Small intestine (tissue), 7 donors: ENCODE measurements around the gene FOXO1. TPM values are rescaled to one million over a fixed set of nuclear protein-coding genes. Genes with fewer than 3 reads are reported as not detected.
A peak's percentile ranks its signal among the peaks of the same experiment; 100 is the strongest.

ENCODE experiments used
- DNase-seq, 2 donors: peaks; one replicate each; pipeline versions ENCODE4 v3.0.0 to v3.0.0-alpha.2; 2013
- FAIRE-seq: peaks from 2 replicates; lab custom pipeline; 2012; peaks lifted over from hg19 to GRCh38; lab: Jason Lieb, UNC
- H3K27ac ChIP-seq, 3 donors: one replicate each; pipeline ENCODE4 v1.5.1; 2013; ENCODE audit warnings: low read length in 2 of 3, mild to moderate bottlenecking in 2 of 3, control low read depth in 1 of 3, inconsistent platforms in 1 of 3, low read depth in 1 of 3, moderate library complexity in 1 of 3
- H3K27me3 ChIP-seq, 3 donors: one replicate each; pipeline ENCODE4 v1.6.1; 2013; ENCODE audit warnings: low read length in 3 of 3, inconsistent platforms in 1 of 3; ENCODE audit not compliant: control insufficient read depth in 3 of 3, insufficient read depth in 3 of 3
- H3K36me3 ChIP-seq, 3 donors: one replicate each; pipeline ENCODE4 v1.6.1; 2013; ENCODE audit warnings: low read length in 3 of 3, inconsistent platforms in 1 of 3, low read depth in 1 of 3, mild to moderate bottlenecking in 1 of 3, moderate library complexity in 1 of 3; ENCODE audit not compliant: control insufficient read depth in 3 of 3, insufficient read depth in 2 of 3
- H3K4me1 ChIP-seq, 3 donors: one replicate each; pipeline ENCODE4 v1.6.1; 2013; ENCODE audit warnings: low read length in 2 of 3, inconsistent platforms in 1 of 3, low read depth in 1 of 3, mild to moderate bottlenecking in 1 of 3, moderate library complexity in 1 of 3; ENCODE audit not compliant: control insufficient read depth in 3 of 3, insufficient read depth in 2 of 3
- H3K4me3 ChIP-seq, 3 donors: one replicate each; pipeline ENCODE4 v1.5.1; 2013; ENCODE audit warnings: low read length in 3 of 3, control low read depth in 1 of 3, inconsistent platforms in 1 of 3, low read depth in 1 of 3, mild to moderate bottlenecking in 1 of 3, moderate library complexity in 1 of 3
- H3K9me3 ChIP-seq, 2 donors: one replicate each; pipeline ENCODE4 v1.6.1; 2013; ENCODE audit warnings: low read depth in 1 of 2, low read length in 1 of 2; ENCODE audit not compliant: control insufficient read depth in 2 of 2, insufficient read depth in 1 of 2
- WGBS, 3 donors: extraction: QIAGEN DNeasy Blood & Tissue Kit; methylation state at CpG; one replicate each; pipeline ENCODE4 v1.1.7; 2013; 5-methylcytosine and 5-hydroxymethylcytosine counted together
- polyA plus RNA-seq, 4 donors: library from polyadenylated mRNA; stranded (reverse) in 3 of 4; unstranded in 1 of 4; fragments of 200-250 nt in 3 of 4; fragments of 120-200 nt in 1 of 4; gene quantifications; one replicate each; pipeline versions ENCODE4 v1.2.1 to v1.2.3, GENCODE V29; 2013
- donor health status: healthy with polysubstance abuse.
- donor health status: control.
- donor health status: control.
- donor health status: Bipolar disorder and iron deficiency.
- donor health status: healthy.

FOXO1 gene
- polyA plus RNA-seq, 4 donors: 4.0 to 10.1 (median 7.1) TPM

DNA sequence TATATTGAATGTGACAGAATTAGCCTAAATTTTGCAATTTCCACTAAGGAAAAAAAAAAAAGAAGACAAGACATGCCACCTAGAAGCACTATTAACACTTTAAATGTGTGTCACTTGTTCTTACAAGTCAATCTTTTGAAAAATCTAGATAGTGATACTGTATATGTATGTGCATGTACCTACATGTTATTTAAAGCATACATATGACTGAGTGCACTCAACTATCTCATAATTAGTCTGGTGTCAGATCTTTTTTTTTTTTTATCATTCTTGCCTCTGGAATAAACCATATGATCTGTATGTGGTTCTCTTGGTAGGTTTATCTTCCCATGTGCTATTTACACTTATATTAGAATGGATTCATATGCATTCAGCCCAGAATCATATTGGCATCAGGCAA lies 62.3 kb downstream of the FOXO1 start:
- H3K27me3 ChIP-seq: no peaks in the 10 kb centered on the region
- H3K36me3 ChIP-seq: no peaks in the 10 kb centered on the region
- no peak overlapping the region for H3K4me3 ChIP-seq
- H3K9me3 ChIP-seq: no peaks in the 10 kb centered on the region
- H3K4me1 ChIP-seq: peaks cover 0 to 2% (median 0%) of the 10 kb centered on the region in 3 donors
- no peak overlapping the region for H3K27ac ChIP-seq
- DNase-seq (no peak), FAIRE-seq (no peak)

DNA sequence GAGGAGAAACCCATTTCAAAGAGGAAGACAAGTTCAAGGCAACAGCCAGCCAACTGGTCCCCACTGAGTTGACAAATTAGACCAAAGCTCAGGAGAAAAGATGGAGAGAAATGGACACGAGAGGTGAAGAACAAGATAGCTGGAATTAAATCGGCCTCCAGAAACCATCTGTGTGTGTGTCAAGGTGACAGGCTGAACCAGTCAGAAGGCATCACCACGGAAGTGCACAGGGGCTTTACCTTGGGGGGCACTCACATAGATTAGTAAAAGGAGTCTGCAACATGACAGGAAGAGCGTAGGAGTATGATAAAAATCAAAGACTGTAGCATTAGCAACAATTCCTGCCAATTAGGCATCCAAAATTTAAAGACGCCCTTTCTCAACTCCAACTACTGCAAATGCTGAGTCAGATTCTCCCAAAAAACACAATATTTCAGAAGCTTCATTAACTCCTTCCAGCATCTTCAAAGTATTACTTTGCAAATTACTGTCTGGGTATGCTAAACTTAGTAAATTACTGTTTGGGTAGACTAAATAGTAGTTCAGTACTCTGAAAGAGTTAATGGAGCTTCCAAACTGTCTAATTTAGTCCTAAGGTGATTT lies 66.2 kb downstream of the FOXO1 start:
- H3K27ac ChIP-seq: no peak overlapping the region
- no peak for FAIRE-seq
- H3K9me3 ChIP-seq: no peaks in the 10 kb centered on the region
- H3K36me3 ChIP-seq: no peaks in the 10 kb centered on the region
- no peak overlapping the region for H3K4me3 ChIP-seq
- H3K4me1 ChIP-seq: peaks cover 2 to 16% (median 5%) of the 10 kb centered on the region in 3 donors
- DNase-seq: no peak
- whole genome bisulfite sequencing, 3 donors: 88 to 93% (median 88%) methylated on average over 5 of the region's 5 CpGs
- H3K27me3 ChIP-seq: no peaks in the 10 kb centered on the region

DNA sequence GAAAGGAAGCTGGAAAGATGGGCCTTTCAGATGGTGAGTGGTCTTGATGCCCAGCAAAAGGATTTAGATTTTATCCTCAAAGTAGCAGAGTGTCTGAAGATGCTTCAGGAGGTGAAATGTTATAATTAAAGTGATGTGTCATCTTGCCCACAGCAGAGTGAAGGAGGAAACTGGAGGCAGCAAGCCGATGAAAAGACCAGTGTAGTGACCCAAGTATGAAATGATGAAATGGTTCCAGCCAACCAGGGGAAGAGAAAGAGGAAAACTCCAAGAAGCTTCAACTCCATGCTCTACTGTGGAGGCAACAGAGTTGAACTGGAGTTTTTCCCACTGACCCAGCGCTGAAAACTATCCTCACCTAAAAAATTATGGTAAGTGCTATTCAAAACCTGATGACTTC lies 66.7 kb downstream of the FOXO1 start:
- DNase-seq (no peak), FAIRE-seq (no peak)
- WGBS, 3 donors: 65 to 91% (median 81%) methylated on average over 2 of the region's 2 CpGs
- peaks cover 2 to 16% (median 5%) of the 10 kb centered on the region in 3 donors for H3K4me1 ChIP-seq
- no peak overlapping the region for H3K4me3 ChIP-seq
- H3K36me3 ChIP-seq: no peaks in the 10 kb centered on the region
- H3K27me3 ChIP-seq: no peaks in the 10 kb centered on the region
- no peaks in the 10 kb centered on the region for H3K9me3 ChIP-seq
- no peak overlapping the region for H3K27ac ChIP-seq

DNA sequence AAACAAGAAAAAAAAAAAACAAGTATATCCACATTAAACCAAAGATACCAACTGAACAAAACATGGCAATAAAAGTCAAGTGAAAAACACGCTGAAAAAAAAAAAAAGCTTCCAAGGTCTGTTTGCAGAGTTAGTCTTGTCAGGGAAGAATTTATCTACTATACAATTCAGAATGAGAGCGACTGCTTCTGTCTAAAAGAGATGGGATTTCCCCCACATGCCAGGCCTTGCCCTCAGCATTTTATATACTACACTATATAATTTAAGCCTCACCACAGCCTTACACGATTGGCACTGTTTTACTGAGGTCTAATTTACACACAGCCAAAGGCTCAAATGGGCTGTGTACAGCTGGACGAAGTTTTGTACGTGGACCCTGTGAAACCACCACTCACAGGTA lies 67.3 kb downstream of the FOXO1 start:
- Histone ChIP-seq H3K27me3 (no peaks in the 10 kb centered on the region), H3K36me3 (no peaks in the 10 kb centered on the region), H3K4me3 (no peak overlapping the region), H3K4me1 (peaks cover 2 to 16% (median 5%) of the 10 kb centered on the region in 3 donors), H3K27ac (no peak overlapping the region), H3K9me3 (no peaks in the 10 kb centered on the region)
- WGBS, 3 donors: 67 to 79% (median 69%) methylated on average over 5 of the region's 5 CpGs
- no peak for DNase-seq
- FAIRE-seq: no peak

DNA sequence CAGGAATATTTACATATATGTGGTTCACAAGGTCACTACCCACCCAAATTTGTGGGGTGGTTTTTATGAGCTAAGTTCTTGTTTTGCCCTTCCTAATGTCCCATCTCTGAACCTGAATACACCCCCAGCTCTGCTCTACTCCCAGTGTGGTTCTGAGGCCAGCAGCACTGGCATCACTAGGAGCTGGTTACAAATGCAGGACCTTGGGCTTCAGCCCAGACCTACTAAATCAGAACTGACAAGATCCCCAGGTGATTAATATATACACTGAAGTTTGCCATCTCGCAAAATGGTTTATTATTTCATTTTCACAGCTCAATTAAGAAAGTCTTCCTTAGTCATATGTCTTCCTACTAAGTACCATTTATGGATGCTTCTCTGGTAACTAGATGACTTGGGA lies 67.9 kb downstream of the FOXO1 start:
- Histone ChIP-seq H3K4me3 (no peak overlapping the region), H3K27ac (peak overlapping the region in 1 of 3 donors; percentile 20), H3K27me3 (no peaks in the 10 kb centered on the region), H3K9me3 (no peaks in the 10 kb centered on the region), H3K4me1 (peaks cover 2 to 16% (median 5%) of the 10 kb centered on the region in 3 donors), H3K36me3 (no peaks in the 10 kb centered on the region)
- WGBS, 3 donors: 68 to 87% (median 77%) methylated on average over 1 of the region's 1 CpG
- FAIRE-seq (no peak), DNase-seq (no peak)

DNA sequence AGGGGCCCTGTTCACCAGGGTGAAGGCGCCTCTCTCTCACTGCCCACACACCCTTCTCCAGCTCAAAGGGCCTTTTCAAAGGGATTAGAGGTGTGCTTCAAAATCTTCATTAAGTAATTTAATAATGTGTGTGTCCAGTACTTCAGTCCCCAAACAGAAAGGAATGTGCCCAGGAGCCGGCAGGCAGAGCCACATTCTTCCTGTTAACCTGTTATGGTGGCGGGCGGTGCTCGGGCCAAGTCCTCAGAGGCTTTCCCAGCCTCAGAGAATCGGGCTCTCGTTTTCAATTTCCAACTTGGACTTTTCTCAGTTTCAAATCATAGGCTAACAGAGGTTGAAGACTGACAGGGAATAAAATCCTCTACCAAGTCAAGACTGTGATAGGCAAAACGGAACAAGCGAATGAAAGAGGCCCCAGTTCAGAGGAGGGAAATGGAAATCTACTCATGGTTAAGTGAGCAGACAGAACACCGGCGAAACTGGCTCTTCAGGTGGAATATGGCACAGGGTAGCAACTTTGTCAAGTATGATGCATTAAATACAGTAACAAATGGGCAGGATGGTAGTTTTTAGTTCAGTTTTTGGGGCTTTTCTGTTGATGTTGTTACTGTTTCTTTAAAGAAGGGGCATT lies 68.6 kb downstream of the FOXO1 start:
- no peak overlapping the region for H3K27ac ChIP-seq
- H3K36me3 ChIP-seq: no peaks in the 10 kb centered on the region
- DNase-seq: no peak

DNA sequence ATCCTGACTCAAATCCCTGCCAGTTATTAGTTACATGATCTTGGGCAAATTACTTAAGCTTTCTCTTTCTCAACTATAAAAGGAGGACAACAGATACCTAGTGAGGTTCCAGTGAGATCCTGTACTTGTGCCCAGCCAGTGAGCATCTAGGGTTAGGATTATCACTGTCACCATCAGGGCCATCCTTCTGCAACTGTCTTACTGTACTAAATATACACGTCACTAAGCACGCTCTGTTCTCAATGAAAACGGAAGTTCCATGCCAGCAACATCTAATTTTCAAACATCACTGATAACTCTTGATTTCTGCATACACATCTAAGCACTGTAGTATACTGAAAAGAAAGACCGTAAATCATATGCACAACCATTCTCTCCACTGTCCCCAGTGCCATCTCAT lies 70.0 kb downstream of the FOXO1 start:
- Histone ChIP-seq H3K9me3 (no peaks in the 10 kb centered on the region), H3K27ac (peak overlapping the region in 1 of 3 donors; percentile 5), H3K36me3 (no peaks in the 10 kb centered on the region), H3K4me3 (no peak overlapping the region), H3K4me1 (peaks cover 2 to 16% (median 5%) of the 10 kb centered on the region in 3 donors), H3K27me3 (no peaks in the 10 kb centered on the region)
- DNase-seq (no peak), FAIRE-seq (no peak)
- 75 to 90% (median 81%) methylated on average over 4 of the region's 4 CpGs for WGBS, 3 donors

More for the DNA sequence above, 68.6 kb downstream of the FOXO1 start:
- no peaks in the 10 kb centered on the region for H3K27me3 ChIP-seq
- H3K4me1 ChIP-seq: peaks cover 2 to 16% (median 5%) of the 10 kb centered on the region in 3 donors
- H3K4me3 ChIP-seq: no peak overlapping the region
- 75 to 79% (median 78%) methylated on average over 11 of the region's 11 CpGs for WGBS, 3 donors
- H3K9me3 ChIP-seq: no peaks in the 10 kb centered on the region
- FAIRE-seq: no peak

DNA sequence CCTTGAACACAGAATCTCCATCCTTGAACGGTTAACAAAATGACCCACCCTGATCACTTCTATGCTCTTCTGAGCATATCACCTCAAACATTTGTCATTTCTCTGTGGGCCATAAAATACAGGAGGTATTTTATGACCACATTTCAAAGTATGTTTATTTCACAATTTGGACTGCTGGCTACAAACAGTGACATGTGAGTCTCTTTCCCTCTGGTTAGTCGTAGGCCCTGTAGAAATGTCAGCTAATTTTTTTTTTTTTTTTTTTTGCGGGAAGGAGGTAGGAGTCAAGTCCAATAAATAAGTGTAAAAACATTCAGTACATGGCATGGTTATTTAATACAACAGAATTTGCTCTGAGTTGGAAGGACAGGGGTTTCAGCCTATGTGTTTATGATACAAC lies 70.7 kb downstream of the FOXO1 start:
- FAIRE-seq (no peak), DNase-seq (peak in 1 of 2 donors; percentile 72)
- WGBS, 3 donors: 79 to 86% (median 82%) methylated on average over 3 of the region's 3 CpGs
- H3K36me3 ChIP-seq: no peaks in the 10 kb centered on the region
- H3K9me3 ChIP-seq: no peaks in the 10 kb centered on the region
- no peaks in the 10 kb centered on the region for H3K27me3 ChIP-seq
- H3K4me3 ChIP-seq: no peak overlapping the region
- H3K27ac ChIP-seq: peak overlapping the region in 1 of 3 donors; percentile 27
- peaks cover 2 to 16% (median 5%) of the 10 kb centered on the region in 3 donors for H3K4me1 ChIP-seq
